GM12872 (cell line): ENCODE results near the gene PRDM5.

ENCODE experiments used
- CTCF ChIP-seq: IDR thresholded peaks from 3 replicates; pipeline ENCODE4 v1.5.1; 2011; ENCODE audit warnings: low read depth, mild to moderate bottlenecking, low read length, moderate library complexity; ENCODE audit not compliant: insufficient read depth

The PRDM5 gene

GRCh38 chr4:120704538-120704937 is 218.0 kb downstream of the PRDM5 start:
- TF ChIP-seq CTCF, result no peak

- TF ChIP-seq CTCF, result no peak
Measured at GRCh38 chr4:120703908-120704307, 218.6 kb downstream of the PRDM5 start.

- no peak for TF ChIP-seq CTCF
Measured at GRCh38 chr4:120699354-120699753, 223.2 kb downstream of the PRDM5 start.

GRCh38 chr4:120694973-120695372 is 227.6 kb downstream of the PRDM5 start:
- TF ChIP-seq CTCF, result no peak

GRCh38 chr4:120693816-120694215 is 228.7 kb downstream of the PRDM5 start:
- no peak for TF ChIP-seq CTCF

DNA sequence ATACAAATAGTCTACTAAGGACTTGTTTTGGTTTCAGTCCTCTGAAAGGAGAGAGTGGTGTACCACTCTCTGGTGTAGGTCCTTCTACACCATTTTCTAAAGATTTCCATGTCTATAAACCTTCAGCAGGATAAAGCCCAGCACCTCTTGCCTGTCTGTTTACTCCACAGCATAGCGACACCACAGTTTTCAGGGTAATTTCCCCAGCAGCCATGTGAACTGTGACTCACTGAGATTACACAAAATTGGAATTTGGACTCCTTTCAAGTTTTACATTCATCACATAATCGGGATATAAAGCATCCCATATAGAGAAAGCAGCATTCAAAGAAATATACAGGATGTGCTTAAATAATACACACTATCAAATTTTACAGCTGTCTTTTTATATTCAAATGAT is 229.6 kb downstream of the PRDM5 start:
- TF ChIP-seq CTCF, result no peak

DNA sequence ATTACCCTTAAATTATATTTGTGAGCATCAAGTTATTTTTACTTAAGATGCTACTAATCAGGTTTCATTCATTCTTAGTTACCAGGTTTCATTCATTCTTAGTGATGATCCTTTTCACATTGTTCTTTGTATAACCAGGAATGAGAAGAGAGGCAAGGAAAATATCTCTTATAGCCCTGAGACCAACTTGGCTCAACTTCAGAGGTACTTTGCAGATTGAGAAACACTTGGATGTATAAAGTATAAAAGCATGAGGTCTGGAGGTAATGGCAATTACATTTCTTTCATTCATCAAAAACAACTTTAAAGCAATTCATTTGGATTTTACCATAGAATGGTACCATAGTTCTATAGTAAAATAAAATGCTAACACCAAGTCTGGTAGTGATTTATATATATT is 231.0 kb downstream of the PRDM5 start:
- TF ChIP-seq CTCF, result no peak

- no peak for TF ChIP-seq CTCF
Measured at GRCh38 chr4:120691106-120691505, 231.4 kb downstream of the PRDM5 start.
